Sigmoid colon (tissue), 4 donors: ENCODE data around the gene NPAS2.

ENCODE experiments used
- CTCF ChIP-seq, 4 experiments: fragments of 450-650 bp in 3 of 4; fragments of 200-600 bp in 1 of 4; IDR thresholded peaks; one replicate each; pipeline ENCODE4 v1.5.1; 2016 to 2019; ENCODE audit warnings: antibody characterized with exemption in 4 of 4, mild to moderate bottlenecking in 3 of 4, moderate library complexity in 2 of 4
- EP300 ChIP-seq, 4 donors: sonication (generic); formaldehyde crosslinking; IDR thresholded peaks; one replicate each; pipeline ENCODE4 v1.6.1; 2017; ENCODE audit warnings: antibody characterized with exemption in 4 of 4
- POLR2A ChIP-seq, 2 donors: fragments of 450-650 bp; IDR thresholded peaks; one replicate each; pipeline ENCODE4 v1.6.1; 2016; ENCODE audit warnings: antibody characterized with exemption in 2 of 2, mild to moderate bottlenecking in 2 of 2, moderate library complexity in 2 of 2

GRCh38 chr2:100802066-100802465, 17.9 kb upstream of the NPAS2 start:
- no peak for TF ChIP-seq CTCF (IDR thresholded peaks at IDR 0.05)
- no peak for TF ChIP-seq EP300 (IDR thresholded peaks at IDR 0.05)
- TF ChIP-seq POLR2A (IDR thresholded peaks at IDR 0.05) = no peak
